ENCODE measurements around the gene SLC26A1. TPM values are rescaled to one million over a fixed set of nuclear protein-coding genes. Genes with fewer than 3 reads are reported as not detected.

Gene SLC26A1
- total RNA-seq, 1 experiment from 2014 or later: 0.85 TPM

DNA sequence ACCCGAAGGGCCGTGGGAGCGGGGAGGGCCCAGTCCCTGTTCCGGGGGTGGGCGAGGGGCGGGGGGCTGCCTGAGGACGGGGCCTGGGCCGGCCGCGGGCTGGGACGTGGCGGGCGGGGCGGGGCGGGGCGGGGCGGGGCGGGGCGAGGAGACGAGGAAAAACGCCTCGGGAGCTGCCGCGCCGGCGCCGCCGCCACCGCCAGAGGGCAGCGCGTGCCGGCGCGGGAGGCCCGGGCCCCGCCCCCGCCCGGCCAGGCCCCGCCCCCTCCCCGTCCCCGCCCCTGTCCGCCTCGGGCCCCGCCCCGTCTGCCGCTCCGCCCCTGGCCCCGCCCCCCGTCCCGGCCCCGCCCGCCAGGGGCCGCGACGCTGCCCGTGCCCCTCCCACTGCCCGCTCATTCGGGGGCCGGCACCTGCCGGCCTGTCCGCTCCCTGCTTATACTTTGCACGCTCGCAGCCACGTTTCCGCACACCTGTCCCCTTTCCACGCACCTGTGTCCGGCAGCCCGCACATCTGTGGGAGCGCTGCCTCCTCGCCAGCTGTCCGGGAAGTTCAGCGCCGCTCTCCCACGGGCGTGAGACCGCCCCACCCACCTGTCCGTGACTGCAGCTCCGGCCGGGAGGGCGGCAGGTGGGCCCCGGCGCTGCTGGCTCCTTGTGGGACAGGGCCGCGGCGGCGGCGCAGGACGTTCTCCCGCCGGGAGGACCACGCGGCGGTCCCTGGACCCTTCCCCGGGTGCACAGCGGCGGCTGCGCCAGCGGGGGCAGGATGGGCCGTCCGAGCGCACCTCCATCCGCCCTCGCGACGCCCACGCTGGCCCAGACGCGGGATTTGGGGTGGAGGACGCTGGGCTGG lies 16.6 kb upstream of the SLC26A1 start (continued):
- no peak for TF ChIP-seq AFF4 (CRISPR knock-in tag; IDR thresholded peaks at IDR 0.05; ENCODE audit: borderline replicate concordance)
- TF ChIP-seq ZNF423 (CRISPR knock-in tag; IDR thresholded peaks at IDR 0.05): no peak
- no peak for TF ChIP-seq NR2C2 (CRISPR knock-in tag; IDR thresholded peaks at IDR 0.05)

DNA sequence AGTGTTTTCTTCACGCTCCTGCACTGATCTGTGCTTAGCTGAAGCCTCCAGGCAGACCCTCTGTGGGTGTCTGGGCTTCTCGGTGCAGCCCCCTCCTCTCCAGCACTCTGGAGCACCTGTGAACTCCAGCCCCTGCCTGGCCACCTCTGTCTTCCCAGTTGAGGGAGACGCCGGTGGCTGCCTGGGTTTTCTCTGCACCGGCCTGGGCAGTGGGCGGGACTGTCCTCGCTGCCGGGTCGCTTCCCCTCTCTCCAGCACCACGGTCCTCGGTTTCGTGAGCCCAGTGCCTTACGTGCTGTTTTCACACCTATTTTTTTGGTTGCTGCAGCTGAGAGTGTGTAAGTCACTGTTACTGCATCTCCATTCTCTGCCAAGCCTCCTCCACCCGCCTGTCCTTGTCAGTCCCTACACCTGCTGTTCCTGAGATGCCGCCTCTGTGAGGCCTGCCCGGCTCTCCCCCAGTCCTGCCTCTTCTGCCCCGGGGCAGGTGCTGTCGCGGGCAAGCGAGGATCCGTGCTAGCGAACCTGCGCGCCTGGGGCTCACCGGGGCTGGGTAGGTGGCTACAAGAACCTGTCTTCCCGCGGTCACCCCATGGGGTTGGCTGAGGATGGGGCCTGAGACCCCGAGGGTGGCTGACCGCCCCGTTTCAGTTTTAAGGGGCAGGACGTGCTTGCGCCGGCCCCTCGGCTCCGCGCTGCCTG lies 15.8 kb upstream of the SLC26A1 start:
- ChIA-PET CTCF (no interaction called here), POLR2A (no interaction called here)
- Mint-ChIP-seq H3K27ac (no peak overlapping the region), H3K4me3 (peak overlapping the region; percentile 70), H3K27me3 (ENCODE audit: low read depth) (peaks cover 63% of the 10 kb centered on the region), H3K4me1 (peaks cover 10% of the 10 kb centered on the region), H3K36me3 (no peaks in the 10 kb centered on the region), H3K9me3 (peaks cover 7% of the 10 kb centered on the region; the same call in 1 of the 2 replicates)
- 0 out of 2 replicates have a peak, but pooled peaks have one; percentile 21 for TF ChIP-seq PRRX2 (CRISPR knock-in tag; IDR thresholded peaks at IDR 0.05)
- no peak for TF ChIP-seq TEAD4 (CRISPR knock-in tag; IDR thresholded peaks at IDR 0.05)
- TF ChIP-seq, protein P1, sequence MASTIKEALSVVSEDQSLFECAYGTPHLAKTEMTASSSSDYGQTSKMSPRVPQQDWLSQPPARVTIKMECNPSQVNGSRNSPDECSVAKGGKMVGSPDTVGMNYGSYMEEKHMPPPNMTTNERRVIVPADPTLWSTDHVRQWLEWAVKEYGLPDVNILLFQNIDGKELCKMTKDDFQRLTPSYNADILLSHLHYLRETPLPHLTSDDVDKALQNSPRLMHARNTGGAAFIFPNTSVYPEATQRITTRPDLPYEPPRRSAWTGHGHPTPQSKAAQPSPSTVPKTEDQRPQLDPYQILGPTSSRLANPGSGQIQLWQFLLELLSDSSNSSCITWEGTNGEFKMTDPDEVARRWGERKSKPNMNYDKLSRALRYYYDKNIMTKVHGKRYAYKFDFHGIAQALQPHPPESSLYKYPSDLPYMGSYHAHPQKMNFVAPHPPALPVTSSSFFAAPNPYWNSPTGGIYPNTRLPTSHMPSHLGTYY (CRISPR knock-in tag; IDR thresholded peaks at IDR 0.05): 0 out of 2 replicates have a peak, but pooled peaks have one; percentile 31
- ATAC-seq: peak; percentile 10
- peak; percentile 52 for DNase-seq (ENCODE audit: low spot score)

DNA sequence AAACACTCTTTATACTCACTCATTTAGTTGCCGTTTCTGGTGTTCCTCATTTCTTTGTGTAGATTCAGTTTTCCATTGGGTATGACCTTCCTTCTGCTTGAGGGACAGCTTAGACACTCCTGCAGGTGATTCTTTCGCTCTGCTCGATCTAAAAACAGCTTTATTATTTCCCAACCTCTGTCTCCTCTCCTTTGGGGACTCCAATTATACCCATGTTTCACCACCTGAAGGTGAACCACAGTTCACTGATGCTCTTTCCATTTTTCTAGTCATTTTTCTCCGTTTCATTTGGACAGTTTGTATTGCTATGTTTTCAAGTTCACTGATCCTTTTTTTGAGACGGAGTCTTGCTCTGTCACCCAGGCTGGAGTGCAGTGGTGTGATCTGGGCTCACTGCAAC lies 13.7 kb upstream of the SLC26A1 start:
- CTCF ChIA-PET: no interaction called here
- Mint-ChIP-seq H3K27me3 (ENCODE audit: low read depth) (peaks cover 75% of the 10 kb centered on the region), H3K9me3 (peaks cover 7% of the 10 kb centered on the region; the same call in 1 of the 2 replicates), H3K4me1 (peaks cover 10% of the 10 kb centered on the region), H3K27ac (no peak overlapping the region), H3K36me3 (no peaks in the 10 kb centered on the region), H3K4me3 (no peak overlapping the region)
- ATAC-seq: no peak
- DNase-seq (ENCODE audit: low spot score): no peak
- POLR2A ChIA-PET: no interaction called here
- TF ChIP-seq, protein P2, sequence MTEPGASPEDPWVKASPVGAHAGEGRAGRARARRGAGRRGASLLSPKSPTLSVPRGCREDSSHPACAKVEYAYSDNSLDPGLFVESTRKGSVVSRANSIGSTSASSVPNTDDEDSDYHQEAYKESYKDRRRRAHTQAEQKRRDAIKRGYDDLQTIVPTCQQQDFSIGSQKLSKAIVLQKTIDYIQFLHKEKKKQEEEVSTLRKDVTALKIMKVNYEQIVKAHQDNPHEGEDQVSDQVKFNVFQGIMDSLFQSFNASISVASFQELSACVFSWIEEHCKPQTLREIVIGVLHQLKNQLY (CRISPR knock-in tag; IDR thresholded peaks at IDR 0.05): no peak
- TF ChIP-seq GTF2I (CRISPR knock-in tag; conservative IDR thresholded peaks at IDR 0.05) (no peak), ZNF532 (CRISPR knock-in tag; IDR thresholded peaks at IDR 0.05; ENCODE audit: borderline replicate concordance) (no peak), NFE2L1 (CRISPR knock-in tag; IDR thresholded peaks at IDR 0.05) (no peak), JUN (CRISPR knock-in tag; IDR thresholded peaks at IDR 0.05) (no peak), TP53 (CRISPR knock-in tag; IDR thresholded peaks at IDR 0.05) (no peak), HMGXB4 (CRISPR knock-in tag; IDR thresholded peaks at IDR 0.05) (no peak), ZNF396 (CRISPR knock-in tag; IDR thresholded peaks at IDR 0.05; ENCODE audit: borderline replicate concordance) (no peak), NR3C1 (CRISPR knock-in tag; conservative IDR thresholded peaks at IDR 0.05; ENCODE audit: low read depth) (no peak), EMX1 (CRISPR knock-in tag; IDR thresholded peaks at IDR 0.05) (no peak), SMAD3 (CRISPR knock-in tag; IDR thresholded peaks at IDR 0.05; ENCODE audit: borderline replicate concordance) (no peak), NR1H2 (CRISPR knock-in tag; IDR thresholded peaks at IDR 0.05) (no peak)
- TF ChIP-seq, protein P3, sequence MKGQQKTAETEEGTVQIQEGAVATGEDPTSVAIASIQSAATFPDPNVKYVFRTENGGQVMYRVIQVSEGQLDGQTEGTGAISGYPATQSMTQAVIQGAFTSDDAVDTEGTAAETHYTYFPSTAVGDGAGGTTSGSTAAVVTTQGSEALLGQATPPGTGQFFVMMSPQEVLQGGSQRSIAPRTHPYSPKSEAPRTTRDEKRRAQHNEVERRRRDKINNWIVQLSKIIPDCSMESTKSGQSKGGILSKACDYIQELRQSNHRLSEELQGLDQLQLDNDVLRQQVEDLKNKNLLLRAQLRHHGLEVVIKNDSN (CRISPR knock-in tag; IDR thresholded peaks at IDR 0.05): no peak
